Activated T-cell treated with anti-CD3 and anti-CD28 coated beads, Interleukin-2, amount 50 U/mL, for 72 hours (primary cell): ENCODE results near the gene HNRNPAB. TPM values are rescaled to one million over a fixed set of nuclear protein-coding genes. Genes with fewer than 3 reads are reported as not detected.

Experiments used
- ATAC-seq, 2 donors: fragments of 150-1000 bp; cut with Tn5 transposase; replicated peaks in 1 of 2; 2 replicates each; pipeline ENCODE4 v1.10.0; 2021; ENCODE audit warnings: moderate library complexity in 2 of 2, mild to moderate bottlenecking in 1 of 2
- DNase-seq, 2 donors: peaks; one replicate each; pipeline ENCODE4 v3.0.0; 2021 to 2022; ENCODE audit warnings: mixed read lengths in 1 of 2
- H3K27ac Mint-ChIP-seq: one replicate; pipeline ENCODE4 v1.8.0; 2022; ENCODE audit warnings: mild to moderate bottlenecking, moderate library complexity, mixed read lengths
- H3K27me3 Mint-ChIP-seq: one replicate; pipeline ENCODE4 v1.8.0; 2022; ENCODE audit warnings: low read depth, mixed read lengths
- H3K36me3 Mint-ChIP-seq, 2 donors: one replicate each; pipeline ENCODE4 v1.8.0; 2022; ENCODE audit warnings: mixed read lengths in 2 of 2, mild to moderate bottlenecking in 1 of 2; ENCODE audit not compliant: insufficient read depth in 2 of 2
- H3K4me1 Mint-ChIP-seq: one replicate; pipeline ENCODE4 v1.8.0; 2022; ENCODE audit warnings: low read depth, mixed read lengths
- H3K4me3 Mint-ChIP-seq, 2 donors: one replicate each; pipeline ENCODE4 v1.8.0; 2022; ENCODE audit warnings: mild to moderate bottlenecking in 2 of 2, mixed read lengths in 2 of 2, moderate library complexity in 2 of 2
- H3K9me3 Mint-ChIP-seq, 2 donors: one replicate each; pipeline ENCODE4 v1.8.0; 2022; ENCODE audit warnings: mixed read lengths in 2 of 2
- total RNA-seq, 2 donors: library from RNA; stranded (reverse); gene quantifications; one replicate each; pipeline ENCODE4 v1.2.3, GENCODE V29; 2022

Gene HNRNPAB
- total RNA-seq: 100 to 1,000 TPM; 196 to 232 TPM

DNA sequence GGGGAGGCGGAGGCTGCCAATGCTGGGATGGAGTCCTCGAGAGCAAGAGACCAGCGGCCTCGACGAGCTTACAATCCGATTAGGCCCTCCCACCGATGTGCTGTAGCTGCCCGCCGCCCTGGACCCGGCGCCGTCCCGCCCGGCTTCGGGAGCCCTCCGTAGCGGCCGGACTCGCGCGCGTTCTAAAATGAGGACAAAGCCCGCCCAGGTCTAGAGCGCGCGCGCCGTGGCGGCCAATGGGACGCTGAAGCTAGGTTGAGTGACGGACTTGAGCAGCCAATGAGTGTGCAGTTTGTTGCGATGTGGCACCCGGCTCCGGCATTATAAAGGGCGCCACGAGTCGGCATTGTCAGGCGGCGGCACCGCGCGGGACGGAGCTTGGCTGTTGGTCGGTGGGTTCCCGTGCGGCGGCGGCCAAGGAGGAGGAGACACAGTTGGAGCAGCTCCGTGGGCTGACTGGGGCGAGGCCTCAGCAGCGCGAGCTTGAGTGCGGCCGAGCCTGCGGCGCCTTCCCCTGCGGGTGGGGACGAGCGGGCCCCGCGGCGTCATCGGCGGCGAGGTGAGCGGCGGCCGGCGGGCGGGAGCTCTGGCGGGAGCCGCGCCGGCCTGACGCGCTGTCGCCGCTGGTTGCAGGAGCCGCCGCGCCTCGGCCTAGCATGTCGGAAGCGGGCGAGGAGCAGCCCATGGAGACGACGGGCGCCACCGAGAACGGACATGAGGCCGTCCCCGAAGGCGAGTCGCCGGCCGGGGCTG lies at the start of gene HNRNPAB:
HNRNPAB (plus strand) TSS at position 352 of the 753 bp plus-strand sequence; CDS start at position 657, 305 bp downstream.
- DNase-seq: peak; percentile 96 to 97
- H3K27ac Mint-ChIP-seq: peak within 1 kb of the TSS; percentile 99
- H3K9me3 Mint-ChIP-seq: no peaks in the 10 kb centered on the region
- peak; percentile 87 to 88 for ATAC-seq
- peaks cover 18 to 31% of the 10 kb centered on the region in 2 donors for H3K36me3 Mint-ChIP-seq
- H3K4me1 Mint-ChIP-seq: peaks cover 37% of the 10 kb centered on the region
- H3K27me3 Mint-ChIP-seq: no peaks in the 10 kb centered on the region
- H3K4me3 Mint-ChIP-seq: peak within 1 kb of the TSS; percentile 97 to 99

GRCh38 chr5:178155065-178155464 lies 49.3 kb upstream of the HNRNPAB start:
- Mint-ChIP-seq H3K27me3 (no peaks in the 10 kb centered on the region), H3K9me3 (no peaks in the 10 kb centered on the region), H3K27ac (no peak overlapping the region), H3K4me3 (no peak overlapping the region), H3K4me1 (peaks cover 44% of the 10 kb centered on the region), H3K36me3 (peaks cover 4 to 12% of the 10 kb centered on the region in 2 donors)
- no peak for DNase-seq
- no peak for ATAC-seq

GRCh38 chr5:178160176-178160575 lies 44.2 kb upstream of the HNRNPAB start:
- no peaks in the 10 kb centered on the region for H3K36me3 Mint-ChIP-seq
- H3K27ac Mint-ChIP-seq: no peak overlapping the region
- no peak overlapping the region for H3K4me3 Mint-ChIP-seq
- DNase-seq (no peak), ATAC-seq (no peak)
- peaks cover 13% of the 10 kb centered on the region for H3K4me1 Mint-ChIP-seq
- peaks cover 21% of the 10 kb centered on the region for H3K27me3 Mint-ChIP-seq
- no peaks in the 10 kb centered on the region for H3K9me3 Mint-ChIP-seq

DNA sequence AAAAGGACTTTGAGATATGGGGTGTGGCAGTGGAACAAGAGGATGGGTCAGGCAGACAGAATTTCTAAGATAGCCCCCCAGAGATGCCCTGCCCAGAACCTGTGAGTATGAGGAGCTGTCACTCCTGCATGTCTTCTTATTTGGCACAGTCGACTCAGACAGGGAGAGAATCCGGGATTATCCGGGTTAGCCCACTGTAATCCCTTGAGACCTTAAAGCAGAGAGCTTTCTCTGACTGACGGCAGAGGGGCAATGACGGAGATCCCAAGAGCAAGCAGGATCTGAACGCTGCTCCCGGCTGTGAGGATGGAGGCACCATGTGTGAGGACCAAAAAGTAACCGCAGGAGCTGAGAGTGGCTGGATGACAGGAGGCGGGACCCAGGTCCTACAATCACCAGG lies 41.9 kb upstream of the HNRNPAB start:
- ATAC-seq: no peak
- H3K36me3 Mint-ChIP-seq: no peaks in the 10 kb centered on the region
- H3K4me1 Mint-ChIP-seq: peaks cover 13% of the 10 kb centered on the region
- no peaks in the 10 kb centered on the region for H3K9me3 Mint-ChIP-seq
- H3K27ac Mint-ChIP-seq: no peak overlapping the region
- H3K4me3 Mint-ChIP-seq: no peak overlapping the region
- no peak for DNase-seq
- peaks cover 21% of the 10 kb centered on the region for H3K27me3 Mint-ChIP-seq

DNA sequence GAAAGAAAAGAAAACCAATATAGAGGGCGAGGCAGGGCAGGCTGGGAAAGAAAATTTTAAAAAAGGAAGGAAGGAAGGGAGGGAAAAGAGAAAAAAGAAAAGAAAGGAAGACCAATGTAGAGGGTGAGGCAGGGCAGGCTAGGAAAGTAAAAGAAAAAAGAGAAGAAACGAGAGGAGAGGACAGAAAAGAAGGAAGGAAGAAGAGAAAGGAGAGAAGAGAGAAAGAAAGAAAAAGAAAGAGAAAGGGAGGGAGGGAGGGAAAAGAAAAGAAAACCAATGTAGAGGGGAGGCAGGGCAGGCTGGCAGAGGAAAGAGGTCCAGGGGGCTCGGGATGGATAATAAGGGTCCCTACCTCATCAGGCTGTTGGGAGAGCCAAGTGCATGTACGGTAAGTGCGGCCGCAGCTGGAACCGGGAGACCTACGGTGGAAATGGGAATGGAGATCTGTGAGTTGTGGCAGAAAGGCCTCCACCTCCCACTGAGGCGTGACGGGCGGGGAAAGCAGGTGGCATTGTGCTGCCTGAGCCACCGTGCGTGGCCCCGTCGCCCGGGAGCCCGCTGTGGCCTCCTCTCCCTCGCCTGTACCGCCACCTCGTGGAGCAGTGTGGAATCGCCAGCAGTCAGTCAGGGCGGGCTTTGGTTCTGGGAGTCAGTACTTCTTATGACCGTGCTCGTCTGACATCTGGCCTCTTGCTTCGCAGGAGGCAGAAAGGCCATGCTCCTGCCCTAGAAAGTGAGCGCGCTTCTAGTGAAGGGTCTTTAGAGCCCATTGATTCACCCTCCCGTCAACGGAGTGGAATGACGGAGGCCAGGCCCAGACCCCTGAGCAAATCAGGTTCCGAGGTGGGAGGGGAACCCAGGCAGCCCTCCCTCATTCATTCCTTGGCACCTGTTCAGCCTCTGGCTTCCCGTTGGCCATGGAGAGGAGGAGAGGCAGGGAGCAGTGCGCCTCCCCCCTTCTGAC lies 40.3 kb upstream of the HNRNPAB start:
- Mint-ChIP-seq H3K27me3 (peaks cover 21% of the 10 kb centered on the region), H3K36me3 (no peaks in the 10 kb centered on the region), H3K4me1 (peaks cover 13% of the 10 kb centered on the region), H3K9me3 (no peaks in the 10 kb centered on the region), H3K27ac (no peak overlapping the region), H3K4me3 (peak overlapping the region; percentile 29 to 64)
- ATAC-seq: peak; percentile 99
- peak; percentile 90 to 95 for DNase-seq

DNA sequence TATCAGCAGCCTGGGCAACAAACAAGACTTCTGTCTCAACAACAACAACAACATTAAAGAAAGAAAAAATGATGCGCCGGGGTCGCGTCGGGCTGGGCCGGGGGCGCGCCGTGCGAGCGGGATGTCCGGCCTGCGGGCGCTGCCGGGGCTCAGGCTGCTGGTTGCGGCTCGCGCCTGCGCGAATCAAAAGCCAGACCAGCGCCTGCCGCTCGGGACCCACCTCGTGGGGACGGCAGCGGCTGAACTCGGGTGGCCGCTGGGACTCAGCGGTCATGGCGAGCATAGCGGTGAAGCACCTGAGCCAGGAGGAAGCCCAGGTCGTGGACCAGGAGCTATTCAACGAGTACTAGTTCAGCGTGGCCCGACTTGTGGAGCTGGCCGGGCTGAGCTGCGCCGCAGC lies 38.8 kb upstream of the HNRNPAB start:
- ATAC-seq: no peak
- Mint-ChIP-seq H3K36me3 (no peaks in the 10 kb centered on the region), H3K27me3 (peaks cover 21% of the 10 kb centered on the region), H3K4me3 (no peak overlapping the region), H3K9me3 (no peaks in the 10 kb centered on the region), H3K27ac (no peak overlapping the region), H3K4me1 (peaks cover 13% of the 10 kb centered on the region)
- DNase-seq: no peak

DNA sequence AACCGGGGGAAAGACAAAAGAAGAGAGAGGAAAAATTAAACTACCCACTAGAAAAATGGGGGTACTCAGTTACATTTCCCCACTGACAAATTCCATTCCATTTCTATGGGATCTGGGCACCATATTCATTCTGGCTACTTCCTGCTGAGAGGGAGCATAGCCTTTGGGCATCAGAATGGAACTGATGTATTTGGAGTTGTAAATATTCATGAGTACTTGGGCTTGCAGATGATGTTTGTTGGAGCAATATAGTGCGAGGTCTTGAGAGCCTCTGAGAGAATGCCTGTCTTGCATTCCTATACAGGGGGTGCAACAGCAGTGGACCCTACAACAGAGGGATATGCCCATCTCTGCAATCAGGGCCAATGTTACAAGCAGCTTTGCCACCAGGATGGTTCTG lies 33.9 kb upstream of the HNRNPAB start:
- no peak overlapping the region for H3K27ac Mint-ChIP-seq
- H3K9me3 Mint-ChIP-seq: no peaks in the 10 kb centered on the region
- no peak for ATAC-seq
- H3K4me3 Mint-ChIP-seq: no peak overlapping the region
- no peaks in the 10 kb centered on the region for H3K27me3 Mint-ChIP-seq
- no peaks in the 10 kb centered on the region for H3K36me3 Mint-ChIP-seq
- DNase-seq: no peak
- H3K4me1 Mint-ChIP-seq: no peaks in the 10 kb centered on the region

DNA sequence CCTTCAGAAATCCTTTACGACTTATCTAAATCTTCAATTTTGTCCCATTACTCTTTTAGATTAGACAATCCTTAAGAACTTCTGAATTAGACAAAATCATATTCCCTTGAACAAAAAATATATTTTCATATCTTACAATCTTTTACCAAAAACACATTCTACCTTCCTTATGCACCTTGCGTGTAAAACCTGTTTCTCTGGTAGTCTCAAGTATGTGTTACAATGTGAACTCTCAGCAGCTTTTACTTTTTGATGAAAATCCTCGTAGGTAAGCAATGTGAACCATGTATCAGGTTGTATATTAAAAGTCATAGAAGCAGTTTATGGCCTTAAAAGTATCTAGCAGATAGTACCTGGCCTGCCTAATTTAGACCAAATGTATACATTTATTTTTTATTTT lies 29.9 kb upstream of the HNRNPAB start:
- Mint-ChIP-seq H3K4me3 (no peak overlapping the region), H3K27me3 (peaks cover 6% of the 10 kb centered on the region), H3K9me3 (no peaks in the 10 kb centered on the region), H3K36me3 (no peaks in the 10 kb centered on the region), H3K4me1 (no peaks in the 10 kb centered on the region), H3K27ac (no peak overlapping the region)
- DNase-seq (no peak), ATAC-seq (no peak)

DNA sequence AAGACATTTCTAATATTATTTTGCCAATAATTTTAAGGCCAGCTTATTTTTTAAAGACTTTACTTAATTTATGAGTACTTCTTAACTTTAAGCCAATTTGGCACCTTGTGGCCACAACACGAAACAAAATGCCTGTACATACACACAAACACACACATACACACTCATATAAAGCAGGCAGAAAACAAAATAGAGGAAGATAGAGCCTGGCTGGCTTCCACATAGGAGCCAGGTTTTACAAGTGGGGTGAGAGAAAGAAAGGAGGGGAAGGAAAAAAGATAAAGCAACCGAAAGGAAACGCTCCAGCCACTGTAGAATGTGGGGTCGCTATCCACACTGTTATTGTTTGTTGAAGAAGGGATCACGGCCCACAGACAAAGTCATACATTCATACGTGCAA lies 27.5 kb upstream of the HNRNPAB start:
- H3K27me3 Mint-ChIP-seq: peaks cover 11% of the 10 kb centered on the region
- no peak overlapping the region for H3K27ac Mint-ChIP-seq
- H3K36me3 Mint-ChIP-seq: no peaks in the 10 kb centered on the region
- DNase-seq: no peak
- ATAC-seq: no peak
- H3K4me1 Mint-ChIP-seq: no peaks in the 10 kb centered on the region
- H3K4me3 Mint-ChIP-seq: no peak overlapping the region
- H3K9me3 Mint-ChIP-seq: no peaks in the 10 kb centered on the region

GRCh38 chr5:178177569-178177968 lies 26.8 kb upstream of the HNRNPAB start:
- Mint-ChIP-seq H3K4me3 (no peak overlapping the region), H3K27ac (no peak overlapping the region), H3K9me3 (no peaks in the 10 kb centered on the region), H3K36me3 (no peaks in the 10 kb centered on the region), H3K27me3 (peaks cover 11% of the 10 kb centered on the region), H3K4me1 (peaks cover 6% of the 10 kb centered on the region)
- DNase-seq (no peak), ATAC-seq (no peak)

DNA sequence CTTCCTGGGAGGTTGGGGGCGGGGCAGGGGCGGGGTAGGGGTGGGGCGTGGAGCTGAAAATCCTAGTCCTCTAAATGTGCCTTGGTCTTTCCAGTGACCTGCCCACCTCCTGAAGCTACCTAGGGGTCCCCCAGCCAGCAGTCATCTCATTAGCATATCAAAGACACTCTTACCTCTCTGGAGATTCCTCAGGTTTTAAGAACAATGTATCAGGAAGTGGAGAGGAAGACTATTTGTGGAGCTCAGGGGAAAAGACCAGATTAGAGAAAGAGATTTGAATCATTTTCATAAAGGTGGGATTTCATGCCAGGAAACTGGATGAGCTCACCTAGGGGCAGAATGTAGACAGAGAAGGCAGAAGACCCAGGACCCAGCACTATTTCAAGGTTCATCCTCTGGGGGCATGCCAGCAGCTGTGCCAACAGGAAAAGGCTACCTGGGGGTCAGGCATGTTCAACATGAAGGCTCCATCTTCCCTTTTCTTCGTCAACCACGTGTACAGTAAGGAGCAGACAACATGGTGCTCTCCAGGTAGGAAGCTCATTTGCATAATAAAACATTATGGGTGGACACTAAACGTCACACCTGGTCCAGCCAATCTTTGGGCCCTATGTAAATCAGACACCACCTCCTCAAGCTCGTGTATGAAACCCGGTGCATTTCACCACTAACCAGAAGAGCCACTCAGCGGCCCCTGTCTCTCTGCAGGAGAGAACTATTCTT lies 24.0 kb upstream of the HNRNPAB start:
- DNase-seq (no peak), ATAC-seq (no peak)
- Mint-ChIP-seq H3K27ac (no peak overlapping the region), H3K9me3 (no peaks in the 10 kb centered on the region), H3K4me3 (no peak overlapping the region), H3K4me1 (peaks cover 8% of the 10 kb centered on the region), H3K36me3 (no peaks in the 10 kb centered on the region), H3K27me3 (peaks cover 11% of the 10 kb centered on the region)

DNA sequence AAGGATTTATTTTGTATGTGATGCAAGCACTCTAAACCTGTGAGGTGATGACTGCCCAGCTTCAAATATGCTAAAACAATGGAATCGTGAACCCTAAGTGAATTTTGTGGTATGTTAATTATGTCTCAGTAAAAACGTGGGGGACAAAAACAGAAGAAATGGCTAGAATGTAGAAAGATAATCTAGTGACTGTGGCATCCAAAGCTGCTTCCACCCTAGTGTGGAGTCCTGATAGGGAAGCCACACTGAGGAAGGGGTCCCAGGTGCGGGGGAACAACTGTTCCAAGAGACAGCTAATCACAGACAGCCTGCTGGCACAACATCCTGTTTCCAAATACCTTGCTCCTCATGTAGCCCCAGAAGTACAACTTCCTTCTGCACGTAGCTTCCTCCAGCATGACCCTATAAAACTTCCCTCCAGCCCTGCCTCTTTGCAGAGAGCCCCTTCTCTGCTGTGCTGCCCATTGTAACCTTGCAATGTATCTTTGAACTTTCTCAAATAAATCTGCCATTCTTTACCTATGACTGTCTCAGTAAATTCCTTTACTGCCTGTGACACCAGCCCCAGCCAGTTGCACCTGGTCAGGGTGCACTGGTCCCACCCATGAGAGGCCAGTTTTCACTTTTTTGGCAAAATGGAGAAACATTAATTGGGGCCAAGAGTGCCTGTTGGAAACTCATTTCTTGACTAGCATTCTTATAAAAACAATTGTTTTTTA lies 22.0 kb upstream of the HNRNPAB start:
- H3K4me3 Mint-ChIP-seq: no peak overlapping the region
- H3K27ac Mint-ChIP-seq: no peak overlapping the region
- H3K9me3 Mint-ChIP-seq: no peaks in the 10 kb centered on the region
- ATAC-seq (no peak), DNase-seq (no peak)
- H3K4me1 Mint-ChIP-seq: peaks cover 8% of the 10 kb centered on the region
- H3K36me3 Mint-ChIP-seq: no peaks in the 10 kb centered on the region
- peaks cover 11% of the 10 kb centered on the region for H3K27me3 Mint-ChIP-seq
